HepG2 (cell line): ENCODE data around the gene NAV2. TPM values are rescaled to one million over a fixed set of nuclear protein-coding genes. Genes with fewer than 3 reads are reported as not detected.

ENCODE experiments used
- ATF4 ChIP-seq, 2 experiments: fragments of 450-650 bp in 1 of 2; sonication (generic) in 1 of 2; formaldehyde crosslinking; IDR thresholded peaks; 2 replicates each; pipeline versions ENCODE4 v1.5.0 to v1.8.0; 2020 to 2022; ENCODE audit warnings: mild to moderate bottlenecking in 1 of 2, missing genetic modification reagents in 1 of 2
- EEA1 ChIP-seq: sonication (generic); formaldehyde crosslinking; IDR thresholded peaks from 2 replicates; pipeline ENCODE4 v1.5.1; 2020; ENCODE audit warnings: mild to moderate bottlenecking, missing genetic modification reagents, borderline replicate concordance
- ELF3 ChIP-seq: IDR thresholded peaks from 2 replicates; pipeline ENCODE4 v1.6.1; 2016; ENCODE audit warnings: missing genetic modification reagents, missing compliant biosample characterization
- FOSL1 ChIP-seq: sonication (generic); formaldehyde crosslinking; IDR thresholded peaks from 2 replicates; pipeline ENCODE4 v1.9.0; 2021; ENCODE audit warnings: missing genetic modification reagents, borderline replicate concordance
- HOXA9 ChIP-seq: sonication (generic); formaldehyde crosslinking; IDR thresholded peaks from 2 replicates; pipeline ENCODE4 v1.8.1; 2022; ENCODE audit warnings: missing genetic modification reagents, mild to moderate bottlenecking, moderate library complexity, borderline replicate concordance
- IRF2 ChIP-seq: IDR thresholded peaks from 2 replicates; pipeline ENCODE4 v1.6.1; 2018; ENCODE audit warnings: missing genetic modification reagents, missing compliant biosample characterization
- KLF9 ChIP-seq: IDR thresholded peaks from 2 replicates; pipeline ENCODE4 v1.6.1; 2016; ENCODE audit warnings: low read depth
- MED1 ChIP-seq: sonication (generic); formaldehyde crosslinking; IDR thresholded peaks from 2 replicates; pipeline ENCODE4 v1.4.0; 2020; ENCODE audit warnings: missing genetic modification reagents
- NCOA1 ChIP-seq: sonication (generic); formaldehyde crosslinking; IDR thresholded peaks from 2 replicates; pipeline ENCODE4 v1.9.0; 2021; ENCODE audit warnings: missing genetic modification reagents
- NFYC ChIP-seq: IDR thresholded peaks from 2 replicates; pipeline ENCODE4 v1.6.1; 2016; ENCODE audit warnings: missing genetic modification reagents, missing compliant biosample characterization
- NR2C2 ChIP-seq: sonication (generic); formaldehyde crosslinking; IDR thresholded peaks from 2 replicates; pipeline ENCODE4 v1.4.0; 2020; ENCODE audit warnings: missing genetic modification reagents, mild to moderate bottlenecking, moderate library complexity, borderline replicate concordance
- SETDB1 ChIP-seq: sonication (generic); formaldehyde crosslinking; IDR thresholded peaks from 2 replicates; pipeline ENCODE4 v1.5.1; 2020; ENCODE audit warnings: missing genetic modification reagents, mild to moderate bottlenecking, borderline replicate concordance
- THYN1 ChIP-seq: sonication (generic); formaldehyde crosslinking; IDR thresholded peaks from 2 replicates; pipeline ENCODE4 v1.8.1; 2023; ENCODE audit warnings: low read depth, mild to moderate bottlenecking, moderate library complexity, missing genetic modification reagents, borderline replicate concordance
- ZBTB39 ChIP-seq: sonication (generic); formaldehyde crosslinking; IDR thresholded peaks from 2 replicates; pipeline ENCODE4 v1.5.0; 2020; ENCODE audit warnings: missing genetic modification reagents
- ZBTB49 ChIP-seq: sonication (generic); formaldehyde crosslinking; IDR thresholded peaks from 2 replicates; pipeline ENCODE4 v1.4.0; 2020; ENCODE audit warnings: missing genetic modification reagents, borderline replicate concordance
- ZNF260 ChIP-seq: sonication (generic); formaldehyde crosslinking; IDR thresholded peaks from 2 replicates; pipeline ENCODE4 v1.4.0; 2020; ENCODE audit warnings: missing genetic modification reagents, low read depth, mild to moderate bottlenecking, borderline replicate concordance
- ZNF383 ChIP-seq: sonication (generic); formaldehyde crosslinking; IDR thresholded peaks from 2 replicates; pipeline ENCODE4 v1.4.0; 2020; ENCODE audit warnings: missing genetic modification reagents, mild to moderate bottlenecking, borderline replicate concordance
- ZNF782 ChIP-seq: sonication (generic); formaldehyde crosslinking; IDR thresholded peaks from 2 replicates; pipeline ENCODE4 v1.4.0; 2020; ENCODE audit warnings: missing genetic modification reagents, mild to moderate bottlenecking, borderline replicate concordance
- ZNF878 ChIP-seq: sonication (generic); formaldehyde crosslinking; IDR thresholded peaks from 2 replicates; pipeline ENCODE4 v1.8.1; 2023; ENCODE audit warnings: mild to moderate bottlenecking, missing genetic modification reagents, moderate library complexity
- ZZZ3 ChIP-seq: sonication (generic); formaldehyde crosslinking; IDR thresholded peaks from 2 replicates; pipeline ENCODE4 v1.4.0; 2020; ENCODE audit warnings: missing genetic modification reagents, mild to moderate bottlenecking, borderline replicate concordance
- polyA plus RNA-seq, 8 experiments: library from polyadenylated mRNA; depleted of rRNA in 3 of 8; stranded (reverse) in 7 of 8; unstranded in 1 of 8; fragments of >200 nt; fragmentation: Illumina TruSeq in 4 of 8; extraction: Trizol in 4 of 8; gene quantifications; 2 replicates each; pipeline versions ENCODE4 v1.2.1 to v1.2.3, GENCODE V29; 2011 to 2016; ENCODE audit warnings: low read depth in 4 of 8, missing spikeins in 1 of 8, mixed read lengths in 1 of 8; ENCODE audit not compliant: insufficient read depth in 1 of 8
- total RNA-seq, 5 experiments: library from RNA; depleted of rRNA; stranded (reverse); fragments of >200 nt; fragmentation: Illumina TruSeq; extraction: Trizol; gene quantifications; 2 replicates each; pipeline ENCODE4 v1.2.3, GENCODE V29; 2016; ENCODE audit warnings: low read depth in 1 of 5
- TF ChIP-seq, protein P1 (sequence below): sonication (generic); formaldehyde crosslinking; IDR thresholded peaks from 2 replicates; pipeline ENCODE4 v1.8.0; 2022; ENCODE audit warnings: missing genetic modification reagents, mild to moderate bottlenecking, borderline replicate concordance
- TF ChIP-seq, protein P2 (sequence below): sonication (generic); formaldehyde crosslinking; IDR thresholded peaks from 2 replicates; pipeline ENCODE4 v1.8.1; 2023; ENCODE audit warnings: mild to moderate bottlenecking, moderate library complexity, missing genetic modification reagents

NAV2 gene
- total and polyA plus RNA-seq, 2 of the 13 experiments (the other 11 are each of a cell fraction or from before 2014, with no cell fraction given), result 9.3 to 34.6 TPM

DNA sequence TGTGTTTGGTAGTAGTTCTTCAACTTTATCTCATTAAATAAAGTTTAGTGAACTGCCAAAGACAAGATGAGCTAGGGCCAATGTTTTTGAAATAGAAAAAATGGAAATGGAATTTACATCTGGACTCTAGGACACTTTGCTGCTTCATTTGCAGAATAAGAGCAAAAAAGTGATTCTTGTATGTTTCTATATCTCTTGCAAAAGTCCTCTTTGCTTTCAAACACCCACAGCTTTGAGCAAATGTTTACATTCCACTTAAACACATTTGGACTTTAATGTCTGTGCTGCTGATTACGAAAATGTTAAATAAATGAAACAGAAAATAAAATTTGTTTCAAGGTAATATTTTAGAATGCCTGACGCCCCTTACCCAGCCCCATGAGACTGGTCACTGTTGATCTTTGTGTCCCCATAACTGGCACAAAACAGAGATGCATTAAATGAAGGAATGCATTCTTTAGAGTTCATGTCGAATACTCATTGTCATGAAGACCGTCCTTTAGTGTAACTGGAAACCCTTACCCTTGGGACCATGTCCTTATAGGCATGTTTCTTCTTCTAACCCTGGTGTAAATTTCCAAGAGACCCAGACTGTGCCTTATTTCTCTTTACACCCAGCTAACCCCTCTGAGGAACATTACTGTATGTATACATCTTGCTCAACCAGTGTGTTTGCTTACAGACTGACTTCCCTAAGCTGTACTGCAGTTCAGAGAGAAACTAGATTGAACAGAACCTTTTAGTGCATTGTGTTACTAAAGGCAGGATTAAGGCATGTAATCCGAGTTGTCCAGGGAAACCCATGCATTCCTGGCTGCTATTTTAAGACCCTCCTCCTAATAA lies 199.7 kb downstream of the NAV2 start (continued):
- TF ChIP-seq ZBTB49 (CRISPR knock-in tag) (no peak), ELF3 (CRISPR knock-in tag) (no peak), ZNF782 (CRISPR knock-in tag) (no peak; the same call in 1 of the 2 replicates), KLF9 (CRISPR knock-in tag) (no peak), ZBTB39 (CRISPR knock-in tag) (no peak), ZNF878 (CRISPR knock-in tag) (no peak), NR2C2 (CRISPR knock-in tag) (no peak; the same call in 1 of the 2 replicates), ZNF260 (no peak), THYN1 (CRISPR knock-in tag) (no peak), IRF2 (no peak; the same call in 1 of the 2 replicates), ATF4 (CRISPR knock-in tag; IDR thresholded peaks at IDR 0.05) (no peak), HOXA9 (CRISPR knock-in tag) (no peak), MED1 (CRISPR knock-in tag) (peak; percentile 45), EEA1 (CRISPR knock-in tag) (no peak), SETDB1 (CRISPR knock-in tag) (no peak), NFYC (CRISPR knock-in tag) (no peak), ZZZ3 (CRISPR knock-in tag) (no peak), NCOA1 (CRISPR knock-in tag) (no peak), FOSL1 (CRISPR knock-in tag) (no peak), ZNF383 (CRISPR knock-in tag) (no peak)
- TF ChIP-seq, protein P1, sequence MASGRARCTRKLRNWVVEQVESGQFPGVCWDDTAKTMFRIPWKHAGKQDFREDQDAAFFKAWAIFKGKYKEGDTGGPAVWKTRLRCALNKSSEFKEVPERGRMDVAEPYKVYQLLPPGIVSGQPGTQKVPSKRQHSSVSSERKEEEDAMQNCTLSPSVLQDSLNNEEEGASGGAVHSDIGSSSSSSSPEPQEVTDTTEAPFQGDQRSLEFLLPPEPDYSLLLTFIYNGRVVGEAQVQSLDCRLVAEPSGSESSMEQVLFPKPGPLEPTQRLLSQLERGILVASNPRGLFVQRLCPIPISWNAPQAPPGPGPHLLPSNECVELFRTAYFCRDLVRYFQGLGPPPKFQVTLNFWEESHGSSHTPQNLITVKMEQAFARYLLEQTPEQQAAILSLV (CRISPR knock-in tag), result no peak
- TF ChIP-seq, protein P2, sequence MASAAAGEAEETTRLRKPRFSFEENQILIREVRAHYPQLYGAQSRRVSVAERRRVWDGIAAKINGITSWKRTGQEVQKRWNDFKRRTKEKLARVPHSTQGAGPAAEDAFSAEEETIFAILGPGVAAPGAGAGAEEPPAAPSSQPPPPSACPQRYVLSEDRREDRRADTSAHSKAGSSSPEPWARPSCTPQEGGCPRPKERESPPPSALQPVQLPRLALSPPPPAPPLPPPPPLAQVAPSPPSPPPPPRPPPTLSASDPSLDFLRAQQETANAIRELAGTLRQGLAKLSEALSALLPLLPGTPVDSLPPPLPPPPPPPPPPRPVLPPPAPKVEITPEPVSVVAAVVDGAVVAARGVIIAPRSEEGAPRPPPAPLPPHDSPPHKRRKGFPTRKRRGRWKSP (CRISPR knock-in tag), result no peak
